Tongue (tissue), 2 donors: ENCODE measurements around the gene ARL14EP. TPM values are rescaled to one million over a fixed set of nuclear protein-coding genes. Genes with fewer than 3 reads are reported as not detected.

ENCODE experiments used
- DNase-seq: peaks from one replicate; pipeline ENCODE4 v3.0.0-alpha.2; 2015
- total RNA-seq: library from RNA; depleted of rRNA; stranded (reverse); fragments of >200 nt; gene quantifications from one replicate; pipeline ENCODE4 v1.2.3, GENCODE V29; 2014

Gene ARL14EP
- total RNA-seq, 1 donor from 2014 or later = 36.4 TPM

DNA sequence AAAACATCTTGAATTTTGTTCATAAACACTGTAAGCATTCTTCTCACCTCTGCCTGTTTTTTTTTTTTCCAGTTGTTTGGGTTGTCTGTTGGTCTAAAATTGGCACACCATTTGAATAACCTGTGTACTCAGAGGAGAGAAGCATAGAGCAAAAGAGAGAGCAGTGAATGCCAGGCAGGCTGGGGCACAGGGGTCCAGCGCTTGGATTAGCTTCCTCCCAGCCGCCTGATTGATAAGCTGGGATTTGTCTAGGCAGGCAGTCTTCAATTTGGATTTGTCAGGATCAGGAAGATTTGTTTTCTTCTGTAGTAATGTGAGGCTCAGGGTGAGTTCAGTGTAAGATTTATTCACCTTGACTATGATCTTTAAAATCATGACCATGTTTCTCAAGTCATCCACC, 59.0 kb downstream of the ARL14EP start:
- DNase-seq = no peak

Other genes starting within 250 kb of the ARL14EP start
- not detected for gene FSHB, start 92.1 kb upstream of the ARL14EP start, total RNA-seq